Measurements from ENCODE around the gene NAT9. TPM values are rescaled to one million over a fixed set of nuclear protein-coding genes. Genes with fewer than 3 reads are reported as not detected.

The NAT9 gene
- polyA plus RNA-seq, 2 of the 4 experiments (the other 2 are of a cell fraction), result 43.4 to 71.4 TPM

GRCh38 chr17:74815067-74815466, 38.9 kb upstream of the NAT9 start:
- DNase-seq (ENCODE audit: low read depth in 1 of 2, low spot score in 1 of 2) (no peak), FAIRE-seq (no peak), ATAC-seq (no peak)
- Histone ChIP-seq H3K9me3 (no peaks in the 10 kb centered on the region), H3K4me2 (no peak overlapping the region), H3K4me1 (no peaks in the 10 kb centered on the region), H3K4me3 (no peak overlapping the region), H3K27ac (no peak overlapping the region)
- TF ChIP-seq SMC3 (IDR thresholded peaks at IDR 0.05) (no peak), NFE2L2 (conservative IDR thresholded peaks at IDR 0.05; ENCODE audit: low read length) (no peak), GATA3 (IDR thresholded peaks at IDR 0.05; ENCODE audit: borderline replicate concordance) (no peak), EP300 (IDR thresholded peaks at IDR 0.05) (no peak), HOXB13 (CRISPR knock-in tag; IDR thresholded peaks at IDR 0.05; ENCODE audit: low read depth) (no peak), CBX8 (IDR thresholded peaks at IDR 0.05) (no peak), FOSB (CRISPR knock-in tag; IDR thresholded peaks at IDR 0.05) (no peak), MAZ (IDR thresholded peaks at IDR 0.05; ENCODE audit: borderline replicate concordance, low read depth, low read length) (no peak), CBX2 (IDR thresholded peaks at IDR 0.05; ENCODE audit: borderline replicate concordance, low read depth) (no peak)
- POLR2A ChIA-PET, result no interaction called here
- CTCF ChIA-PET, result interaction anchor here (2.2 to 53.6 kb wide), 3 partner anchors 12 to 42 kb away, joined by 8 to 1302 read pairs (median 199); partner anchors contain the start of genes FDXR and GRIN2C
- 88% methylated on average over 7 of the region's 7 CpGs for WGBS (ENCODE audit: missing lambda C conversion rate)

GRCh38 chr17:74814453-74814852, 38.3 kb upstream of the NAT9 start:
- DNase-seq (ENCODE audit: low read depth in 1 of 2, low spot score in 1 of 2), result no peak
- no peak for FAIRE-seq
- H3K4me3 ChIP-seq, result no peak overlapping the region
- TF ChIP-seq MAZ (IDR thresholded peaks at IDR 0.05; ENCODE audit: borderline replicate concordance, low read depth, low read length), result no peak
- TF ChIP-seq, protein P1, sequence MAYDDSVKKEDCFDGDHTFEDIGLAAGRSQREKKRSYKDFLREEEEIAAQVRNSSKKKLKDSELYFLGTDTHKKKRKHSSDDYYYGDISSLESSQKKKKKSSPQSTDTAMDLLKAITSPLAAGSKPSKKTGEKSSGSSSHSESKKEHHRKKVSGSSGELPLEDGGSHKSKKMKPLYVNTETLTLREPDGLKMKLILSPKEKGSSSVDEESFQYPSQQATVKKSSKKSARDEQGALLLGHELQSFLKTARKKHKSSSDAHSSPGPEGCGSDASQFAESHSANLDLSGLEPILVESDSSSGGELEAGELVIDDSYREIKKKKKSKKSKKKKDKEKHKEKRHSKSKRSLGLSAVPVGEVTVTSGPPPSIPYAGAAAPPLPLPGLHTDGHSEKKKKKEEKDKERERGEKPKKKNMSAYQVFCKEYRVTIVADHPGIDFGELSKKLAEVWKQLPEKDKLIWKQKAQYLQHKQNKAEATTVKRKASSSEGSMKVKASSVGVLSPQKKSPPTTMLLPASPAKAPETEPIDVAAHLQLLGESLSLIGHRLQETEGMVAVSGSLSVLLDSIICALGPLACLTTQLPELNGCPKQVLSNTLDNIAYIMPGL (CRISPR knock-in tag; IDR thresholded peaks at IDR 0.05; ENCODE audit: borderline replicate concordance), result no peak
- no peak for TF ChIP-seq PHF8 (IDR thresholded peaks at IDR 0.05; ENCODE audit: borderline replicate concordance, low read depth)
- TF ChIP-seq NFE2L2 (conservative IDR thresholded peaks at IDR 0.05; ENCODE audit: low read length), result no peak
- TF ChIP-seq ZFP36 (IDR thresholded peaks at IDR 0.05; ENCODE audit: borderline replicate concordance, partially characterized antibody), result no peak
- no peak for TF ChIP-seq CHD2 (IDR thresholded peaks at IDR 0.05; ENCODE audit: low read length, partially characterized antibody)
- no peak for TF ChIP-seq SMC3 (IDR thresholded peaks at IDR 0.05)
- no peak for TF ChIP-seq HDAC2 (IDR thresholded peaks at IDR 0.05)
- no peak for TF ChIP-seq RNF2 (IDR thresholded peaks at IDR 0.05; ENCODE audit: borderline replicate concordance, low read depth)
- no peak for TF ChIP-seq HOXB5 (CRISPR knock-in tag; IDR thresholded peaks at IDR 0.05)
- TF ChIP-seq KDM1A (IDR thresholded peaks at IDR 0.05; ENCODE audit: low read depth), result no peak
- TF ChIP-seq EHF (CRISPR knock-in tag; IDR thresholded peaks at IDR 0.05), result no peak
- TF ChIP-seq TFCP2L1 (CRISPR knock-in tag; IDR thresholded peaks at IDR 0.05), result no peak
- no peak overlapping the region for H3K27ac ChIP-seq
- H3K4me2 ChIP-seq, result no peak overlapping the region
- CTCF ChIA-PET, result interaction anchor here (1.1 to 53.6 kb wide), 4 partner anchors 10 to 43 kb away, joined by 4 to 1302 read pairs (median 104); partner anchors contain the start of genes FDXR and GRIN2C
- 69% methylated on average over 5 of the region's 5 CpGs for WGBS (ENCODE audit: missing lambda C conversion rate)
- no peaks in the 10 kb centered on the region for H3K9me3 ChIP-seq
- no peaks in the 10 kb centered on the region for H3K4me1 ChIP-seq
- POLR2A ChIA-PET, result no interaction called here
- 0 out of 6 replicates have a peak, but pooled peaks of 1 of the 2 experiments have one; percentile 18 for ATAC-seq

DNA sequence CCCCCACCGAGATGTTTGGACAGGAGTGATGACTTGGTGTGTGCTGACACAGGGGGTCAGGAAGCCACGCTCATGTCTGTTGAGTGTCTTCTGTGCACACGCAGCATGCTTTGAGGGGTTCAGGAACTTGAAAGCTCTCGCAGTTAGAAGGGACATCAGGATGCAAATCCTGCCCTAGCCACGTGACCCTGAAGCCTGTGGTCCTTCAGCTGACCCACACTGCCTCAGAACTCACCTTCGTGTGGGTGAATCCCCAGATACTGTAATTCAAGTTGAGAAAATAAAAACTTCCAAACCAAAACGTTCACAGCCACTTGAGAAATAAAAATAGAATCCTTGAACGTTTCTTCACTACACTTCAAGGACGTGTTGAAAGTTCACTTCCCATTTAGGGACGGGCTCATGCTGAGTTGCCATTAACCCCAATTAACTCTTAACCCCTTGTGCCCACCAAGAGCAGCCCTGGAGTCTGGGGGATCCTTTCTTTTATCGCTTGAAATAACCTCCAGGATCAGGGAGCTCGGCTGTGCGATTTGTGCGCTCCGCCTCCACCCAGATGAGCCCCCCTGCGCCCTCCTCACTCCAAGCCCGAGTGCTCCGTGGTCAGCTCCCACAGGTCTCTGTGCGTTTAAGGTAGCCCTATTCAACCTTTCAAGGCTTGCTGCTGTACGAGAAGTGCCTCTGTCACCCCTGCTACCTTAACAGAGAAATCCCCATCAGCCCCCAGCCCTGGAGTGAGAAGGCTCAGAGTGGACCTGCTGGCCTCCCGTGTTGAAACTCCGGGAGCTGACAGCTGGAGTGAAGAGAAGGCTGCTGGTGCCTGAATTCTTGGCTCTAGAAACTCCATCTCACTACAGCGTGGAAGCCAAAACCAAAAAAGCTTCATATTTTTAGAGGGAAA, 36.2 kb upstream of the NAT9 start:
- Histone ChIP-seq H3K27ac (no peak overlapping the region), H3K4me2 (no peak overlapping the region), H3K4me3 (no peak overlapping the region), H3K4me1 (no peaks in the 10 kb centered on the region), H3K9me3 (no peaks in the 10 kb centered on the region)
- ChIA-PET CTCF (interaction anchor here (0.7 to 53.6 kb wide), 7 partner anchors 13 to 155 kb away, joined by 3 to 1302 read pairs (median 3); partner anchors contain the start of genes FDXR, GRIN2C and RAB37), POLR2A (no interaction called here)
- no peak for DNase-seq (ENCODE audit: low read depth in 1 of 2, low spot score in 1 of 2)
- no peak for ATAC-seq
- no peak for FAIRE-seq
- WGBS (ENCODE audit: missing lambda C conversion rate), result 78% methylated on average over 23 of the region's 23 CpGs
- no peak for TF ChIP-seq USF2 (IDR thresholded peaks at IDR 0.05)
- no peak for TF ChIP-seq TFCP2L1 (CRISPR knock-in tag; IDR thresholded peaks at IDR 0.05)
- TF ChIP-seq CBX2 (IDR thresholded peaks at IDR 0.05; ENCODE audit: borderline replicate concordance, low read depth), result no peak
- TF ChIP-seq POLR2A (IDR thresholded peaks at IDR 0.05; ENCODE audit: low read length), result no peak; the same call in 1 of the 2 replicates
- no peak for TF ChIP-seq HDAC2 (IDR thresholded peaks at IDR 0.05)
- no peak for TF ChIP-seq MAZ (IDR thresholded peaks at IDR 0.05; ENCODE audit: borderline replicate concordance, low read depth, low read length)
- TF ChIP-seq MAFK (IDR thresholded peaks at IDR 0.05; ENCODE audit: partially characterized antibody), result no peak
- no peak for TF ChIP-seq REST (IDR thresholded peaks at IDR 0.05)
- no peak for TF ChIP-seq FOSL2 (IDR thresholded peaks at IDR 0.05)
- no peak for TF ChIP-seq FOSL2 (CRISPR knock-in tag; IDR thresholded peaks at IDR 0.05)
- TF ChIP-seq EHMT2 (IDR thresholded peaks at IDR 0.05; ENCODE audit: low read depth), result no peak
- TF ChIP-seq ZFP36 (IDR thresholded peaks at IDR 0.05; ENCODE audit: borderline replicate concordance, partially characterized antibody), result no peak
- no peak for TF ChIP-seq TP53 (CRISPR knock-in tag; IDR thresholded peaks at IDR 0.05)

All from A549 (cell line).